ENCODE measurements around the gene KLHL29. TPM values are rescaled to one million over a fixed set of nuclear protein-coding genes. Genes with fewer than 3 reads are reported as not detected.
A peak's percentile ranks its signal among the peaks of the same experiment; 100 is the strongest.

Gene KLHL29
- total and polyA plus RNA-seq, 2 experiments from 2014 or later, result 5.6 to 11.0 TPM

GRCh38 chr2:23711979-23712755 is 327.2 kb downstream of the KLHL29 start:
- Histone ChIP-seq H3K4me3 (no peak overlapping the region), H3K27me3 (no peaks in the 10 kb centered on the region), H3K4me1 (ENCODE audit: low read depth) (peaks cover 4% of the 10 kb centered on the region), H3K36me3 (no peaks in the 10 kb centered on the region), H3K9me3 (ENCODE audit: low read depth) (no peaks in the 10 kb centered on the region), H3K27ac (no peak overlapping the region)
- TF ChIP-seq, protein P1, sequence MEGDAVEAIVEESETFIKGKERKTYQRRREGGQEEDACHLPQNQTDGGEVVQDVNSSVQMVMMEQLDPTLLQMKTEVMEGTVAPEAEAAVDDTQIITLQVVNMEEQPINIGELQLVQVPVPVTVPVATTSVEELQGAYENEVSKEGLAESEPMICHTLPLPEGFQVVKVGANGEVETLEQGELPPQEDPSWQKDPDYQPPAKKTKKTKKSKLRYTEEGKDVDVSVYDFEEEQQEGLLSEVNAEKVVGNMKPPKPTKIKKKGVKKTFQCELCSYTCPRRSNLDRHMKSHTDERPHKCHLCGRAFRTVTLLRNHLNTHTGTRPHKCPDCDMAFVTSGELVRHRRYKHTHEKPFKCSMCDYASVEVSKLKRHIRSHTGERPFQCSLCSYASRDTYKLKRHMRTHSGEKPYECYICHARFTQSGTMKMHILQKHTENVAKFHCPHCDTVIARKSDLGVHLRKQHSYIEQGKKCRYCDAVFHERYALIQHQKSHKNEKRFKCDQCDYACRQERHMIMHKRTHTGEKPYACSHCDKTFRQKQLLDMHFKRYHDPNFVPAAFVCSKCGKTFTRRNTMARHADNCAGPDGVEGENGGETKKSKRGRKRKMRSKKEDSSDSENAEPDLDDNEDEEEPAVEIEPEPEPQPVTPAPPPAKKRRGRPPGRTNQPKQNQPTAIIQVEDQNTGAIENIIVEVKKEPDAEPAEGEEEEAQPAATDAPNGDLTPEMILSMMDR (IDR thresholded peaks at IDR 0.05; ENCODE audit: low read depth, low read length), result no peak
- peak; percentile 57 to 74 for DNase-seq (ENCODE audit: low read depth in 1 of 2, low spot score in 1 of 2)

DNA sequence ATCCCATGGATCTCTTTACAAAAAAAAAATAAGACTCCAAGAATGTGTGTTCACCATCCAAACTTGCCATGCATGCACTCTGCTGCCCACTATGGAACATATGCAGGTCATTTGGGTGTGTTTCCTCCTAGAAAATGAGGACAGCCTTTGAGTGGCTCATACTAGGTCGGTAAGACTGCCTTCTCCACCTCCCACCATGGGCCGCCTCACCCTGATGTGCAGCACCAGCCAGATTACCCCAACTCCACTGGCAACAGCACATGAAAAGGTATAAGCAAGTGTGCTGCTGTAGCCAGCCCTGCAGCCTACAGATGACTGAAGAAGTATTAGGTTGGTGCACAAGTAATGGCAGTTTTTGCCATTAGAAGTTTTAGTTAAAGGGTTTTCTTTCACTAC is 327.8 kb downstream of the KLHL29 start:
- Histone ChIP-seq H3K27me3 (no peaks in the 10 kb centered on the region), H3K27ac (no peak overlapping the region), H3K36me3 (no peaks in the 10 kb centered on the region), H3K9me3 (ENCODE audit: low read depth) (no peaks in the 10 kb centered on the region), H3K4me1 (ENCODE audit: low read depth) (peaks cover 4% of the 10 kb centered on the region), H3K4me3 (no peak overlapping the region)
- no peak for DNase-seq (ENCODE audit: low read depth in 1 of 2, low spot score in 1 of 2)
- TF ChIP-seq, protein P1 (IDR thresholded peaks at IDR 0.05; ENCODE audit: low read depth, low read length), result no peak

DNA sequence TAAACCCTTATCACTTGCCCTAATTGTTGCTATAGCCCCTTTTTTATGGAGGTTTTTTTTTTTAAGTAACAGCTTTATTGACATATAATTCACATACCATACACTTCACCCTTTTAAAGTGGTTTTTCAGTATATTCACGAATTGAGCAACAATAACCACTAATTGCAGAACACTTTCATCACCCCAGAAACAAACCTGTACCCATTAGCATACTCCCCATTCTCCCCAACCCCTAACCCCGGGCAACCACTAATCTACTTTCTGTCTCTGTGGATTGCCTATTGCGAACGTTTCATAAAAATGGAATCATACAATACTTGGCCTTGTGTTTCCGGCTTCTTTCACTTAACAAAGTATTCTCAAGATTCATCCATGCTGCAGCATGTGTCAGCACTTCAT is 328.4 kb downstream of the KLHL29 start:
- H3K27ac ChIP-seq, result no peak overlapping the region
- H3K27me3 ChIP-seq, result no peaks in the 10 kb centered on the region
- peak in 1 of 2 donors; percentile 21 for DNase-seq (ENCODE audit: low read depth in 1 of 2, low spot score in 1 of 2)
- TF ChIP-seq, protein P1 (IDR thresholded peaks at IDR 0.05; ENCODE audit: low read depth, low read length), result no peak
- H3K9me3 ChIP-seq (ENCODE audit: low read depth), result no peaks in the 10 kb centered on the region
- H3K4me3 ChIP-seq, result no peak overlapping the region
- no peaks in the 10 kb centered on the region for H3K36me3 ChIP-seq
- H3K4me1 ChIP-seq (ENCODE audit: low read depth), result peaks cover 4% of the 10 kb centered on the region

DNA sequence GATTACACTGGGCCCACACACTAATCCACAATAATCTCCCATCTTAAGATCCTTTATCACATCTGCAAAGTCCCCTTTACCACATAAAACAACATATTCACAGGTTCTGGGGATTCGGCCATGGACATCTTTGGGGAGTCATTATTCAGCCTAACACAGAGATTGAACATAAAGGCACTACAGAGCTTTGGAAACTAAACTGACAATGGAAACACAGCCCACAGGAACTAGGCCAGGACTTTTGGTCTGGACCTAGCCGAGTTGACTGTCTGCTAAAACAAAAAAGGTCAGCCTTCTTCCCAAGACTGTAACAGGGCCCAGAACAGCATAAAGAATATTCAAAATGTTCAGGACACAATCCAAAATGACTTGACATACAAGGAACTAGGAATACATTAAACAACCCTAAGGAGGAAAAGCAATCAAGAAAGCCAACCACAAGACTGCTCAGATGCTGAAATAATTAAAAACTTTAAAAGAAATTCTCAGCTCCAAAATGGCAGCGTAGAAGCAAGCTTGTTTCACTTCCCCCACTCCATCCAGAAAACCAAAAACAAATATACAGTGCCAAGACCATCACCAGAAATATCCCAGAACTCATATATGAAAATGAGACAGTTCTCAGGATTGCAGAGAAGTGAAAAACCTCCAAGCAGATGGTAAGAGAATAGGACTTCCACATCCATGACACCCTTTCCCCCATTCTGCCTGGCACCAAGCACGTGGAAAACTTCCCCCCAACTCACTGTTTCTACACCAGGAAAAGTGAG is 334.1 kb downstream of the KLHL29 start:
- Histone ChIP-seq H3K9me3 (ENCODE audit: low read depth) (no peaks in the 10 kb centered on the region), H3K27ac (no peak overlapping the region), H3K36me3 (no peaks in the 10 kb centered on the region), H3K4me3 (no peak overlapping the region), H3K4me1 (ENCODE audit: low read depth) (no peaks in the 10 kb centered on the region), H3K27me3 (no peaks in the 10 kb centered on the region)
- no peak for DNase-seq (ENCODE audit: low read depth in 1 of 2, low spot score in 1 of 2)
- TF ChIP-seq, protein P1 (IDR thresholded peaks at IDR 0.05; ENCODE audit: low read depth, low read length), result no peak

GRCh38 chr2:23719716-23720115 is 334.7 kb downstream of the KLHL29 start:
- H3K27ac ChIP-seq, result no peak overlapping the region
- H3K9me3 ChIP-seq (ENCODE audit: low read depth), result no peaks in the 10 kb centered on the region
- TF ChIP-seq, protein P1 (IDR thresholded peaks at IDR 0.05; ENCODE audit: low read depth, low read length), result no peak
- no peaks in the 10 kb centered on the region for H3K27me3 ChIP-seq
- no peaks in the 10 kb centered on the region for H3K4me1 ChIP-seq (ENCODE audit: low read depth)
- no peak overlapping the region for H3K4me3 ChIP-seq
- no peaks in the 10 kb centered on the region for H3K36me3 ChIP-seq
- no peak for DNase-seq (ENCODE audit: low read depth in 1 of 2, low spot score in 1 of 2)
